HepG2 (cell line): ENCODE data around the gene PIM1. TPM values are rescaled to one million over a fixed set of nuclear protein-coding genes. Genes with fewer than 3 reads are reported as not detected.
A peak's percentile ranks its signal among the peaks of the same experiment; 100 is the strongest.

Experiments used
- ARID2 ChIP-seq: sonication (generic); formaldehyde crosslinking; IDR thresholded peaks from 2 replicates; pipeline ENCODE4 v1.8.1; 2022; ENCODE audit warnings: mild to moderate bottlenecking, missing genetic modification reagents, borderline replicate concordance
- FOXO1 ChIP-seq: sonication (generic); formaldehyde crosslinking; IDR thresholded peaks from 2 replicates; pipeline ENCODE4 v1.4.0; 2020; ENCODE audit warnings: missing genetic modification reagents
- GABPB1 ChIP-seq: IDR thresholded peaks from 2 replicates; pipeline ENCODE4 v1.6.1; 2016; ENCODE audit warnings: mild to moderate bottlenecking, missing genetic modification reagents, moderate library complexity, missing compliant biosample characterization
- PHF5A ChIP-seq: IDR thresholded peaks from one replicate; pipeline ENCODE4 v1.6.1; 2018; ENCODE audit warnings: low read depth, missing genetic modification reagents; ENCODE audit not compliant: unreplicated experiment
- PITX1 ChIP-seq: sonication (generic); formaldehyde crosslinking; IDR thresholded peaks from 2 replicates; pipeline ENCODE4 v1.5.1; 2020; ENCODE audit warnings: mild to moderate bottlenecking, missing genetic modification reagents
- RBM39 ChIP-seq: fragments of 200-400 bp; formaldehyde crosslinking; IDR thresholded peaks from one replicate; pipeline ENCODE4 v1.6.1; 2018; ENCODE audit warnings: antibody characterized with exemption, mild to moderate bottlenecking, low read depth, low read length; ENCODE audit not compliant: poor library complexity, severe bottlenecking
- RCOR2 ChIP-seq: IDR thresholded peaks from 2 replicates; pipeline ENCODE4 v1.6.1; 2016; ENCODE audit warnings: missing biosample characterization, missing genetic modification reagents
- REPIN1 ChIP-seq: sonication (generic); formaldehyde crosslinking; IDR thresholded peaks from 2 replicates; pipeline ENCODE4 v1.8.0; 2022; ENCODE audit warnings: missing genetic modification reagents, low read depth, mild to moderate bottlenecking, borderline replicate concordance
- SAP130 ChIP-seq: IDR thresholded peaks from 2 replicates; pipeline ENCODE4 v1.6.1; 2016; ENCODE audit warnings: low read depth
- SSRP1 ChIP-seq: IDR thresholded peaks from 2 replicates; pipeline ENCODE4 v1.6.1; 2016; ENCODE audit warnings: control low read depth
- STAG1 ChIP-seq: sonication (generic); formaldehyde crosslinking; IDR thresholded peaks from 2 replicates; pipeline ENCODE4 v1.4.0; 2020; ENCODE audit warnings: missing genetic modification reagents
- YEATS4 ChIP-seq: sonication (generic); formaldehyde crosslinking; IDR thresholded peaks from 2 replicates; pipeline ENCODE4 v1.4.0; 2020; ENCODE audit warnings: missing genetic modification reagents, borderline replicate concordance
- ZMYM4 ChIP-seq: sonication (generic); formaldehyde crosslinking; IDR thresholded peaks from 2 replicates; pipeline ENCODE4 v1.8.1; 2023; ENCODE audit warnings: mild to moderate bottlenecking, missing genetic modification reagents
- ZNF12 ChIP-seq: sonication (generic); formaldehyde crosslinking; IDR thresholded peaks from 2 replicates; pipeline ENCODE4 v1.5.0; 2020; ENCODE audit warnings: missing genetic modification reagents
- ZNF121 ChIP-seq: sonication (generic); formaldehyde crosslinking; IDR thresholded peaks from 2 replicates; pipeline ENCODE4 v1.5.0; 2020; ENCODE audit warnings: mild to moderate bottlenecking, missing genetic modification reagents
- ZNF337 ChIP-seq: sonication (generic); formaldehyde crosslinking; IDR thresholded peaks from 2 replicates; pipeline ENCODE4 v1.5.1; 2020; ENCODE audit warnings: missing genetic modification reagents, low read depth, mild to moderate bottlenecking, borderline replicate concordance
- ZNF550 ChIP-seq: sonication (generic); formaldehyde crosslinking; IDR thresholded peaks from 2 replicates; pipeline ENCODE4 v1.4.0; 2020; ENCODE audit warnings: mild to moderate bottlenecking, missing genetic modification reagents, borderline replicate concordance
- ZNF577 ChIP-seq: sonication (generic); formaldehyde crosslinking; IDR thresholded peaks from 2 replicates; pipeline ENCODE4 v1.4.0; 2020; ENCODE audit warnings: mild to moderate bottlenecking, low read depth, missing genetic modification reagents, borderline replicate concordance
- ZNF75D ChIP-seq: sonication (generic); formaldehyde crosslinking; IDR thresholded peaks from 2 replicates; pipeline ENCODE4 v1.8.1; 2023; ENCODE audit warnings: missing genetic modification reagents, mild to moderate bottlenecking, borderline replicate concordance
- ZSCAN25 ChIP-seq: sonication (generic); formaldehyde crosslinking; IDR thresholded peaks from 2 replicates; pipeline ENCODE4 v1.8.0; 2022; ENCODE audit warnings: mild to moderate bottlenecking, missing genetic modification reagents
- polyA plus RNA-seq, 8 experiments: library from polyadenylated mRNA; depleted of rRNA in 3 of 8; stranded (reverse) in 7 of 8; unstranded in 1 of 8; fragments of >200 nt; fragmentation: Illumina TruSeq in 4 of 8; extraction: Trizol in 4 of 8; gene quantifications; 2 replicates each; pipeline versions ENCODE4 v1.2.1 to v1.2.3, GENCODE V29; 2011 to 2016; ENCODE audit warnings: low read depth in 4 of 8, missing spikeins in 1 of 8, mixed read lengths in 1 of 8; ENCODE audit not compliant: insufficient read depth in 1 of 8
- total RNA-seq, 5 experiments: library from RNA; depleted of rRNA; stranded (reverse); fragments of >200 nt; fragmentation: Illumina TruSeq; extraction: Trizol; gene quantifications; 2 replicates each; pipeline ENCODE4 v1.2.3, GENCODE V29; 2016; ENCODE audit warnings: low read depth in 1 of 5
- TF ChIP-seq, protein P1 (sequence below): sonication (generic); formaldehyde crosslinking; IDR thresholded peaks from 2 replicates; pipeline ENCODE4 v1.4.0; 2020; ENCODE audit warnings: missing genetic modification reagents
- TF ChIP-seq, protein P2 (sequence below): IDR thresholded peaks from 2 replicates; pipeline ENCODE4 v1.6.1; 2016; ENCODE audit warnings: missing compliant biosample characterization, missing genetic modification reagents, borderline replicate concordance
- TF ChIP-seq, protein P3 (sequence below): sonication (generic); formaldehyde crosslinking; IDR thresholded peaks from 2 replicates; pipeline ENCODE4 v1.4.0; 2020; ENCODE audit warnings: missing genetic modification reagents
- TF ChIP-seq, protein P4 (sequence below): sonication (generic); formaldehyde crosslinking; conservative IDR thresholded peaks from 2 replicates; pipeline ENCODE4 v1.8.0; 2022; ENCODE audit warnings: mild to moderate bottlenecking, moderate library complexity, missing genetic modification reagents

Gene PIM1
- total and polyA plus RNA-seq, 2 of the 13 experiments (the other 11 are each of a cell fraction or from before 2014, with no cell fraction given) = 29.4 to 117 TPM

DNA sequence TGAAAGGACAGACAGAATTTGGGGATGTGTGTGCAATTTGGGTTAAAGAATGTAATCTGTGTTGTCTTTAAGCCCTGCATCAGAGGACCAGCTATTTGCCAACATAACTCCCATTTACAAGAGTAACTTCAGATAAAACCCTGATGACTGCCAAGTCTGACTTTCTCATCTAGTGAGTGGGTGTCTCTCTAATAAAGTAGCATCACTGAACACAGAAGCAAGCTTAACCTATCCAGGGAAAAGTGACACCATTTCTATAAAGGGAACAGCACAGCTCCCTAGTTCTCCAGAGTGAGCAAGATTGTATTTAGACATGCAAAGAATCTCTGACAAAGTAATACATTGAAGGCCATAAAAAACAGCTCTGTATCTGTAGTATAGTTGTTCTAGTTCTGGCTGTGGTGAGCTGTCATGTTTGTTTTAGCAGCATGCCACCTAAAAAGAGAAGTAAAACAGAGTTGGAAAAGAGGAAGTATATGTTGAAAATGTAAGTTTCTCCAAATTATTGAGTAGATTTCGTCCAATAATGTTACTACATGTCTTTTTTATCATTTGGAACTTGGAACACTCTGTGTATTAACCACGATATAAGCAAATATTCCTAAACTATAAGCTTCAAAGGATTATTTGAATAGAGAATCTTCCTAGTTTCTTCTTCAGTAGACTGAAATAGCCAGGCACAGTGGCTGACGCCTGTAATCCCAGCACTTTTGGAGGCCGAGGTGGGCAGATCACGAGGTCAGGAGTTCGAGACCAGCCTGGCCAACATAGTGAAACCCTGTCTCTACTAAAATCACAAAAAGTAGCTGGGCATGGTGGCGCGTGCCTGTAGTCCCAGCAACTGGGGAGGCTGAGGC is 8.8 kb upstream of the PIM1 start (continued):
- TF ChIP-seq, protein P1, sequence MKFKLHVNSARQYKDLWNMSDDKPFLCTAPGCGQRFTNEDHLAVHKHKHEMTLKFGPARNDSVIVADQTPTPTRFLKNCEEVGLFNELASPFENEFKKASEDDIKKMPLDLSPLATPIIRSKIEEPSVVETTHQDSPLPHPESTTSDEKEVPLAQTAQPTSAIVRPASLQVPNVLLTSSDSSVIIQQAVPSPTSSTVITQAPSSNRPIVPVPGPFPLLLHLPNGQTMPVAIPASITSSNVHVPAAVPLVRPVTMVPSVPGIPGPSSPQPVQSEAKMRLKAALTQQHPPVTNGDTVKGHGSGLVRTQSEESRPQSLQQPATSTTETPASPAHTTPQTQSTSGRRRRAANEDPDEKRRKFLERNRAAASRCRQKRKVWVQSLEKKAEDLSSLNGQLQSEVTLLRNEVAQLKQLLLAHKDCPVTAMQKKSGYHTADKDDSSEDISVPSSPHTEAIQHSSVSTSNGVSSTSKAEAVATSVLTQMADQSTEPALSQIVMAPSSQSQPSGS (CRISPR knock-in tag) = no peak
- TF ChIP-seq PITX1 (CRISPR knock-in tag) (no peak), PHF5A (no peak), RBM39 (no peak), ZNF577 (CRISPR knock-in tag) (no peak), GABPB1 (CRISPR knock-in tag) (peak; percentile 10; the same call in 1 of the 2 replicates), YEATS4 (peak; percentile 19; the same call in 1 of the 2 replicates), SAP130 (CRISPR knock-in tag) (0 out of 2 replicates have a peak, but pooled peaks have one; percentile 25), FOXO1 (no peak), ZNF337 (no peak), ZNF12 (CRISPR knock-in tag) (peak; percentile 98), ZMYM4 (CRISPR knock-in tag) (no peak), ZSCAN25 (CRISPR knock-in tag) (no peak), REPIN1 (CRISPR knock-in tag) (no peak), ARID2 (CRISPR knock-in tag) (no peak), SSRP1 (CRISPR knock-in tag) (no peak), STAG1 (0 out of 2 replicates have a peak, but pooled peaks have one; percentile 11), ZNF75D (CRISPR knock-in tag) (no peak), RCOR2 (CRISPR knock-in tag) (0 out of 2 replicates have a peak, but pooled peaks have one; percentile 34), ZNF550 (CRISPR knock-in tag) (no peak), ZNF121 (no peak)
- TF ChIP-seq, protein P2, sequence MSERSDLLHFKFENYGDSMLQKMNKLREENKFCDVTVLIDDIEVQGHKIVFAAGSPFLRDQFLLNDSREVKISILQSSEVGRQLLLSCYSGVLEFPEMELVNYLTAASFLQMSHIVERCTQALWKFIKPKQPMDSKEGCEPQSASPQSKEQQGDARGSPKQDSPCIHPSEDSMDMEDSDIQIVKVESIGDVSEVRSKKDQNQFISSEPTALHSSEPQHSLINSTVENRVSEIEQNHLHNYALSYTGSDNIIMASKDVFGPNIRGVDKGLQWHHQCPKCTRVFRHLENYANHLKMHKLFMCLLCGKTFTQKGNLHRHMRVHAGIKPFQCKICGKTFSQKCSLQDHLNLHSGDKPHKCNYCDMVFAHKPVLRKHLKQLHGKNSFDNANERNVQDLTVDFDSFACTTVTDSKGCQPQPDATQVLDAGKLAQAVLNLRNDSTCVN (CRISPR knock-in tag) = no peak
- TF ChIP-seq, protein P3, sequence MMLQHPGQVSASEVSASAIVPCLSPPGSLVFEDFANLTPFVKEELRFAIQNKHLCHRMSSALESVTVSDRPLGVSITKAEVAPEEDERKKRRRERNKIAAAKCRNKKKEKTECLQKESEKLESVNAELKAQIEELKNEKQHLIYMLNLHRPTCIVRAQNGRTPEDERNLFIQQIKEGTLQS (CRISPR knock-in tag) = no peak
- TF ChIP-seq, protein P4, sequence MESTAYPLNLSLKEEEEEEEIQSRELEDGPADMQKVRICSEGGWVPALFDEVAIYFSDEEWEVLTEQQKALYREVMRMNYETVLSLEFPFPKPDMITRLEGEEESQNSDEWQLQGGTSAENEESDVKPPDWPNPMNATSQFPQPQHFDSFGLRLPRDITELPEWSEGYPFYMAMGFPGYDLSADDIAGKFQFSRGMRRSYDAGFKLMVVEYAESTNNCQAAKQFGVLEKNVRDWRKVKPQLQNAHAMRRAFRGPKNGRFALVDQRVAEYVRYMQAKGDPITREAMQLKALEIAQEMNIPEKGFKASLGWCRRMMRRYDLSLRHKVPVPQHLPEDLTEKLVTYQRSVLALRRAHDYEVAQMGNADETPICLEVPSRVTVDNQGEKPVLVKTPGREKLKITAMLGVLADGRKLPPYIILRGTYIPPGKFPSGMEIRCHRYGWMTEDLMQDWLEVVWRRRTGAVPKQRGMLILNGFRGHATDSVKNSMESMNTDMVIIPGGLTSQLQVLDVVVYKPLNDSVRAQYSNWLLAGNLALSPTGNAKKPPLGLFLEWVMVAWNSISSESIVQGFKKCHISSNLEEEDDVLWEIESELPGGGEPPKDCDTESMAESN (CRISPR knock-in tag) = no peak
